Osteoblast (primary cell): ENCODE results near the gene KCNK4. TPM values are rescaled to one million over a fixed set of nuclear protein-coding genes. Genes with fewer than 3 reads are reported as not detected.

Experiments
- DNase-seq: peaks from one replicate; pipeline ENCODE4 v3.0.0; 2011; ENCODE audit warnings: low spot score, mixed read lengths; ENCODE audit not compliant: insufficient read length; ENCODE audit errors: missing footprints
- H2AFZ ChIP-seq: 2 replicates; pipeline ENCODE4 v1.6.0; 2011; ENCODE audit warnings: mild to moderate bottlenecking, low read length
- H3K27ac ChIP-seq: 2 replicates; pipeline ENCODE4 v1.5.1; 2011; ENCODE audit warnings: mild to moderate bottlenecking, low read depth, low read length, moderate library complexity
- H3K27me3 ChIP-seq: 2 replicates; pipeline ENCODE4 v1.6.0; 2012; ENCODE audit warnings: mild to moderate bottlenecking, control low read depth, inconsistent platforms, low read length, moderate library complexity; ENCODE audit not compliant: insufficient read depth
- H3K36me3 ChIP-seq: 2 replicates; pipeline ENCODE4 v1.5.1; 2011; ENCODE audit warnings: mild to moderate bottlenecking, low read length, control low read depth, moderate library complexity; ENCODE audit not compliant: insufficient read depth
- H3K4me1 ChIP-seq: 2 replicates; pipeline ENCODE4 v1.5.1; 2011; ENCODE audit warnings: mild to moderate bottlenecking, low read length, control low read depth, moderate library complexity; ENCODE audit not compliant: insufficient read depth
- H3K4me2 ChIP-seq: 2 replicates; pipeline ENCODE4 v1.6.0; 2011; ENCODE audit warnings: mild to moderate bottlenecking, low read length; ENCODE audit not compliant: insufficient read depth
- H3K4me3 ChIP-seq: fragments of 200-600 bp; sonication (generic); 3 replicates; pipeline ENCODE4 v1.5.1; 2012; ENCODE audit warnings: mild to moderate bottlenecking, low read length, inconsistent platforms; ENCODE audit not compliant: insufficient read depth
- H3K79me2 ChIP-seq: 2 replicates; pipeline ENCODE4 v1.6.0; 2012; ENCODE audit warnings: mild to moderate bottlenecking, low read length, control low read depth, inconsistent platforms; ENCODE audit not compliant: insufficient read depth
- H3K9me3 ChIP-seq: 2 replicates; pipeline ENCODE4 v1.5.1; 2011; ENCODE audit warnings: low read depth, low read length, control low read depth
- H4K20me1 ChIP-seq: 2 replicates; pipeline ENCODE4 v1.6.0; 2012; ENCODE audit warnings: mild to moderate bottlenecking, low read length, control low read depth; ENCODE audit not compliant: insufficient read depth
- total RNA-seq: library from RNA; depleted of rRNA; stranded (reverse); fragments of >200 nt; gene quantifications from 2 replicates; pipeline ENCODE4 v1.2.3, GENCODE V29; 2012
- TF ChIP-seq, protein P1 (sequence below): IDR thresholded peaks from 2 replicates; pipeline ENCODE4 v1.5.1; 2011; ENCODE audit warnings: mild to moderate bottlenecking, low read depth, low read length, moderate library complexity; ENCODE audit errors: extremely low read depth

Gene KCNK4
- total RNA-seq, 1 donor = 0.36 TPM

GRCh38 chr11:64287676-64288352 is 3.3 kb upstream of the KCNK4 start:
- H2AFZ ChIP-seq = no peak overlapping the region
- peaks cover 30% of the 10 kb centered on the region for H3K27me3 ChIP-seq
- no peak overlapping the region for H3K27ac ChIP-seq
- no peak overlapping the region for H3K4me2 ChIP-seq
- peaks cover 23% of the 10 kb centered on the region for H3K79me2 ChIP-seq
- DNase-seq = peak; percentile 86
- H4K20me1 ChIP-seq = peaks cover 2% of the 10 kb centered on the region
- no peaks in the 10 kb centered on the region for H3K9me3 ChIP-seq
- H3K36me3 ChIP-seq = peaks cover 3% of the 10 kb centered on the region
- TF ChIP-seq, protein P1, sequence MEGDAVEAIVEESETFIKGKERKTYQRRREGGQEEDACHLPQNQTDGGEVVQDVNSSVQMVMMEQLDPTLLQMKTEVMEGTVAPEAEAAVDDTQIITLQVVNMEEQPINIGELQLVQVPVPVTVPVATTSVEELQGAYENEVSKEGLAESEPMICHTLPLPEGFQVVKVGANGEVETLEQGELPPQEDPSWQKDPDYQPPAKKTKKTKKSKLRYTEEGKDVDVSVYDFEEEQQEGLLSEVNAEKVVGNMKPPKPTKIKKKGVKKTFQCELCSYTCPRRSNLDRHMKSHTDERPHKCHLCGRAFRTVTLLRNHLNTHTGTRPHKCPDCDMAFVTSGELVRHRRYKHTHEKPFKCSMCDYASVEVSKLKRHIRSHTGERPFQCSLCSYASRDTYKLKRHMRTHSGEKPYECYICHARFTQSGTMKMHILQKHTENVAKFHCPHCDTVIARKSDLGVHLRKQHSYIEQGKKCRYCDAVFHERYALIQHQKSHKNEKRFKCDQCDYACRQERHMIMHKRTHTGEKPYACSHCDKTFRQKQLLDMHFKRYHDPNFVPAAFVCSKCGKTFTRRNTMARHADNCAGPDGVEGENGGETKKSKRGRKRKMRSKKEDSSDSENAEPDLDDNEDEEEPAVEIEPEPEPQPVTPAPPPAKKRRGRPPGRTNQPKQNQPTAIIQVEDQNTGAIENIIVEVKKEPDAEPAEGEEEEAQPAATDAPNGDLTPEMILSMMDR = no peak
- H3K4me3 ChIP-seq = no peak overlapping the region
- H3K4me1 ChIP-seq = peaks cover 21% of the 10 kb centered on the region

- H3K9me3 ChIP-seq = no peaks in the 10 kb centered on the region
- H3K79me2 ChIP-seq = peaks cover 17% of the 10 kb centered on the region
- no peak overlapping the region for H2AFZ ChIP-seq
- DNase-seq = no peak
- TF ChIP-seq, protein P1 = no peak
- no peak overlapping the region for H3K4me2 ChIP-seq
- H3K27ac ChIP-seq = no peak overlapping the region
- no peaks in the 10 kb centered on the region for H3K36me3 ChIP-seq
- H4K20me1 ChIP-seq = peaks cover 2% of the 10 kb centered on the region
- peaks cover 17% of the 10 kb centered on the region for H3K4me1 ChIP-seq
- peaks cover 35% of the 10 kb centered on the region for H3K27me3 ChIP-seq
- H3K4me3 ChIP-seq = no peak overlapping the region
These were observed 2.8 kb upstream of the KCNK4 start for GRCh38 chr11:64288353-64288750.

DNA sequence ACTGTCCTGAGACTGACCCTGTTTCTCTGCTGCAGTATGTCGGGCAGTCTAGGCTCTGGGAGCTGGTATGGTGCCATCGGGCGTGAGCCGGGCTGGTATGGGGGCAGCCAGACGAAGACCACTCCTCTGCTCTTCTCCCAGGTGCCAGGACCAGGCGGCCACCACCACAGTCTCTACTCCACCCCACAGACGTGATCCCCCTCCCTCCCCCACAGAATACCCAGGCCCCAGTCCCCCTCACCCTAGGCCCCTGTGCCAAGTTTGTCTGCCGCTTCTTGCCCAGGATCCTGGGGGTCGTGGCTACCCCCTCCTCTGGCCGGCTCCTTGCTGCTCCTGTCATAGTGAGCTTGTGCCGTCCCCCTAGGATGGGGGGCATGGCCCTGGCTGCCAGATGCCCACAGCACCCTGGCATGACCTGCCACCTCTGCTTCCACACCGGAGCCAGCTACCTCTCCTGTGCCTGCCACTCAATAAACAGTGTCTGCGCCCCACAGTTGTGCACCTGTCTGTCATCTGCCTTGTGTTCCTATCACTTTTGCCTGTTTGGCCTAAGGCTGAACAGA is 2.0 kb upstream of the KCNK4 start:
- Histone ChIP-seq H2AFZ (no peak overlapping the region), H3K4me1 (peaks cover 10% of the 10 kb centered on the region), H3K27ac (no peak overlapping the region), H3K27me3 (peaks cover 42% of the 10 kb centered on the region), H3K4me2 (no peak overlapping the region), H3K4me3 (no peak overlapping the region), H3K9me3 (no peaks in the 10 kb centered on the region), H4K20me1 (peaks cover 2% of the 10 kb centered on the region), H3K36me3 (no peaks in the 10 kb centered on the region), H3K79me2 (peaks cover 10% of the 10 kb centered on the region)
- DNase-seq = peak; percentile 53
- TF ChIP-seq, protein P1 = no peak
